Measurements from ENCODE around the gene IDE. TPM values are rescaled to one million over a fixed set of nuclear protein-coding genes. Genes with fewer than 3 reads are reported as not detected.

The IDE gene
- total RNA-seq, 1 experiment from 2014 or later, result 55.8 TPM

DNA sequence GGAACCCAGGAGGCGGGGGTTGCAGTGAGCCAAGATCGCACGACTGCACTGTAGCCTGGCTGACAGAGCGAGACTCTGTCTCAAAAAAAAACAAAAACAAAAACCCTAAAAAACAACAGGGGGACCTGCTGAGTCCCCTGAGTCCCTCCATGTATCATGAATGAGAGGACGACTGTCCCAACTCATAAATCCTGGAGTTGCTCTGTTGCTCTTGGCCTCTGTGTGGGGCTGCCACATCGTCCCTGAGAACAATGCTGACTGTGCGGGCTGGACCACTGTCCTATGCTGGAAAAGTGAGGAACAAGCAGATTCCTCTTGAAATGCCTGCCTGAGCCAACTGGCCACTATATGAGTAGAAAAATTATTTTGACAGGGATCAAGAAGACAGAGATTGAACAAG, 122.5 kb downstream of the IDE start:
- ATAC-seq (no peak), DNase-seq (ENCODE audit: low read depth, low spot score) (no peak)
- TF ChIP-seq JUND (IDR thresholded peaks at IDR 0.05) (no peak), FOSL1 (IDR thresholded peaks at IDR 0.05; ENCODE audit: low read depth) (no peak), YY1 (IDR thresholded peaks at IDR 0.05; ENCODE audit: extremely low read depth, insufficient replicate concordance, low read depth, low read length) (no peak), EZH2 (IDR thresholded peaks at IDR 0.05) (no peak), TCF7L2 (IDR thresholded peaks at IDR 0.05; ENCODE audit: borderline replicate concordance, extremely low read depth, insufficient read depth, insufficient read length) (no peak), SRF (IDR thresholded peaks at IDR 0.05; ENCODE audit: low read depth) (no peak), CEBPB (IDR thresholded peaks at IDR 0.05; ENCODE audit: low read depth) (no peak), SP1 (IDR thresholded peaks at IDR 0.05; ENCODE audit: low read depth) (no peak), EGR1 (IDR thresholded peaks at IDR 0.05; ENCODE audit: low read depth) (no peak), EZH2phosphoT487 (IDR thresholded peaks at IDR 0.05; ENCODE audit: borderline replicate concordance) (no peak), RAD21 (IDR thresholded peaks at IDR 0.05; ENCODE audit: low read depth) (no peak), ELF1 (IDR thresholded peaks at IDR 0.05; ENCODE audit: borderline replicate concordance, low read depth) (no peak), ZFX (IDR thresholded peaks at IDR 0.05) (no peak), POLR2A (IDR thresholded peaks at IDR 0.05; ENCODE audit: borderline replicate concordance, extremely low read depth, insufficient read depth, insufficient read length) (no peak)
- TF ChIP-seq, protein P1, sequence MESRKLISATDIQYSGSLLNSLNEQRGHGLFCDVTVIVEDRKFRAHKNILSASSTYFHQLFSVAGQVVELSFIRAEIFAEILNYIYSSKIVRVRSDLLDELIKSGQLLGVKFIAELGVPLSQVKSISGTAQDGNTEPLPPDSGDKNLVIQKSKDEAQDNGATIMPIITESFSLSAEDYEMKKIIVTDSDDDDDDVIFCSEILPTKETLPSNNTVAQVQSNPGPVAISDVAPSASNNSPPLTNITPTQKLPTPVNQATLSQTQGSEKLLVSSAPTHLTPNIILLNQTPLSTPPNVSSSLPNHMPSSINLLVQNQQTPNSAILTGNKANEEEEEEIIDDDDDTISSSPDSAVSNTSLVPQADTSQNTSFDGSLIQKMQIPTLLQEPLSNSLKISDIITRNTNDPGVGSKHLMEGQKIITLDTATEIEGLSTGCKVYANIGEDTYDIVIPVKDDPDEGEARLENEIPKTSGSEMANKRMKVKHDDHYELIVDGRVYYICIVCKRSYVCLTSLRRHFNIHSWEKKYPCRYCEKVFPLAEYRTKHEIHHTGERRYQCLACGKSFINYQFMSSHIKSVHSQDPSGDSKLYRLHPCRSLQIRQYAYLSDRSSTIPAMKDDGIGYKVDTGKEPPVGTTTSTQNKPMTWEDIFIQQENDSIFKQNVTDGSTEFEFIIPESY (IDR thresholded peaks at IDR 0.05; ENCODE audit: extremely low read depth, insufficient replicate concordance, low read length), result no peak
- TF ChIP-seq, protein P2, sequence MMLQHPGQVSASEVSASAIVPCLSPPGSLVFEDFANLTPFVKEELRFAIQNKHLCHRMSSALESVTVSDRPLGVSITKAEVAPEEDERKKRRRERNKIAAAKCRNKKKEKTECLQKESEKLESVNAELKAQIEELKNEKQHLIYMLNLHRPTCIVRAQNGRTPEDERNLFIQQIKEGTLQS (IDR thresholded peaks at IDR 0.05), result no peak
- TF ChIP-seq, protein P3, sequence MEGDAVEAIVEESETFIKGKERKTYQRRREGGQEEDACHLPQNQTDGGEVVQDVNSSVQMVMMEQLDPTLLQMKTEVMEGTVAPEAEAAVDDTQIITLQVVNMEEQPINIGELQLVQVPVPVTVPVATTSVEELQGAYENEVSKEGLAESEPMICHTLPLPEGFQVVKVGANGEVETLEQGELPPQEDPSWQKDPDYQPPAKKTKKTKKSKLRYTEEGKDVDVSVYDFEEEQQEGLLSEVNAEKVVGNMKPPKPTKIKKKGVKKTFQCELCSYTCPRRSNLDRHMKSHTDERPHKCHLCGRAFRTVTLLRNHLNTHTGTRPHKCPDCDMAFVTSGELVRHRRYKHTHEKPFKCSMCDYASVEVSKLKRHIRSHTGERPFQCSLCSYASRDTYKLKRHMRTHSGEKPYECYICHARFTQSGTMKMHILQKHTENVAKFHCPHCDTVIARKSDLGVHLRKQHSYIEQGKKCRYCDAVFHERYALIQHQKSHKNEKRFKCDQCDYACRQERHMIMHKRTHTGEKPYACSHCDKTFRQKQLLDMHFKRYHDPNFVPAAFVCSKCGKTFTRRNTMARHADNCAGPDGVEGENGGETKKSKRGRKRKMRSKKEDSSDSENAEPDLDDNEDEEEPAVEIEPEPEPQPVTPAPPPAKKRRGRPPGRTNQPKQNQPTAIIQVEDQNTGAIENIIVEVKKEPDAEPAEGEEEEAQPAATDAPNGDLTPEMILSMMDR (IDR thresholded peaks at IDR 0.05 in 2 of 3, conservative IDR thresholded peaks at IDR 0.05 in 1 of 3; ENCODE audit: borderline replicate concordance in 1 of 3, insufficient read depth in 1 of 3, low read depth in 2 of 3, low read length in 2 of 3), result no peak
- TF ChIP-seq, protein P4, sequence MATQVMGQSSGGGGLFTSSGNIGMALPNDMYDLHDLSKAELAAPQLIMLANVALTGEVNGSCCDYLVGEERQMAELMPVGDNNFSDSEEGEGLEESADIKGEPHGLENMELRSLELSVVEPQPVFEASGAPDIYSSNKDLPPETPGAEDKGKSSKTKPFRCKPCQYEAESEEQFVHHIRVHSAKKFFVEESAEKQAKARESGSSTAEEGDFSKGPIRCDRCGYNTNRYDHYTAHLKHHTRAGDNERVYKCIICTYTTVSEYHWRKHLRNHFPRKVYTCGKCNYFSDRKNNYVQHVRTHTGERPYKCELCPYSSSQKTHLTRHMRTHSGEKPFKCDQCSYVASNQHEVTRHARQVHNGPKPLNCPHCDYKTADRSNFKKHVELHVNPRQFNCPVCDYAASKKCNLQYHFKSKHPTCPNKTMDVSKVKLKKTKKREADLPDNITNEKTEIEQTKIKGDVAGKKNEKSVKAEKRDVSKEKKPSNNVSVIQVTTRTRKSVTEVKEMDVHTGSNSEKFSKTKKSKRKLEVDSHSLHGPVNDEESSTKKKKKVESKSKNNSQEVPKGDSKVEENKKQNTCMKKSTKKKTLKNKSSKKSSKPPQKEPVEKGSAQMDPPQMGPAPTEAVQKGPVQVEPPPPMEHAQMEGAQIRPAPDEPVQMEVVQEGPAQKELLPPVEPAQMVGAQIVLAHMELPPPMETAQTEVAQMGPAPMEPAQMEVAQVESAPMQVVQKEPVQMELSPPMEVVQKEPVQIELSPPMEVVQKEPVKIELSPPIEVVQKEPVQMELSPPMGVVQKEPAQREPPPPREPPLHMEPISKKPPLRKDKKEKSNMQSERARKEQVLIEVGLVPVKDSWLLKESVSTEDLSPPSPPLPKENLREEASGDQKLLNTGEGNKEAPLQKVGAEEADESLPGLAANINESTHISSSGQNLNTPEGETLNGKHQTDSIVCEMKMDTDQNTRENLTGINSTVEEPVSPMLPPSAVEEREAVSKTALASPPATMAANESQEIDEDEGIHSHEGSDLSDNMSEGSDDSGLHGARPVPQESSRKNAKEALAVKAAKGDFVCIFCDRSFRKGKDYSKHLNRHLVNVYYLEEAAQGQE (IDR thresholded peaks at IDR 0.05; ENCODE audit: low read depth), result no peak
- Histone ChIP-seq H4K20me1 (ENCODE audit: insufficient read depth) (no peaks in the 10 kb centered on the region), H3K9ac (ENCODE audit: low read length) (no peak overlapping the region), H3K79me2 (ENCODE audit: insufficient read depth, low read length) (no peaks in the 10 kb centered on the region), H3K9me2 (ENCODE audit: insufficient read depth) (no peaks in the 10 kb centered on the region), H3K4me3 (replicated peaks in 1 of 2; ENCODE audit: low read depth in 1 of 2, low read length in 2 of 2) (no peak overlapping the region), H3K36me3 (ENCODE audit: control insufficient read depth in 1 of 2, insufficient read depth in 2 of 2, low read length in 2 of 2) (peaks cover 8 to 12% of the 10 kb centered on the region in 2 experiments; a peak in 3 of 4 replicates), H3K4me1 (ENCODE audit: control insufficient read depth in 1 of 2, insufficient read depth in 2 of 2, low read length in 2 of 2) (no peaks in the 10 kb centered on the region), H2AFZ (ENCODE audit: low read depth, low read length, poor library complexity, severe bottlenecking) (no peak overlapping the region), H3K4me2 (ENCODE audit: low read length) (no peak overlapping the region), H3K27me3 (ENCODE audit: insufficient read depth, low read length) (no peaks in the 10 kb centered on the region), H3K9me3 (ENCODE audit: control insufficient read depth in 1 of 2, insufficient read depth in 1 of 2, low read depth in 1 of 2, low read length in 2 of 2) (no peaks in the 10 kb centered on the region), H3K27ac (ENCODE audit: low read depth, low read length) (no peak overlapping the region)
- intact Hi-C loops (cut with micrococcal nuclease), result no loop called here
- ChIA-PET POLR2A (no interaction called here), RAD21 (ENCODE audit: low non-redundant PET in 1 of 2, low total read pairs in 2 of 2, uncharacterized antibody in 2 of 2, unreplicated experiment in 2 of 2) (no interaction called here), CTCF (no interaction called here)
- no TSS peak for BruUV-seq (replicated peaks)
